ENCODE measurements around the gene NOSIP. TPM values are rescaled to one million over a fixed set of nuclear protein-coding genes. Genes with fewer than 3 reads are reported as not detected.
A peak's percentile ranks its signal among the peaks of the same experiment; 100 is the strongest.

NOSIP gene
- total RNA-seq, 1 donor from 2014 or later = 62.0 TPM

DNA sequence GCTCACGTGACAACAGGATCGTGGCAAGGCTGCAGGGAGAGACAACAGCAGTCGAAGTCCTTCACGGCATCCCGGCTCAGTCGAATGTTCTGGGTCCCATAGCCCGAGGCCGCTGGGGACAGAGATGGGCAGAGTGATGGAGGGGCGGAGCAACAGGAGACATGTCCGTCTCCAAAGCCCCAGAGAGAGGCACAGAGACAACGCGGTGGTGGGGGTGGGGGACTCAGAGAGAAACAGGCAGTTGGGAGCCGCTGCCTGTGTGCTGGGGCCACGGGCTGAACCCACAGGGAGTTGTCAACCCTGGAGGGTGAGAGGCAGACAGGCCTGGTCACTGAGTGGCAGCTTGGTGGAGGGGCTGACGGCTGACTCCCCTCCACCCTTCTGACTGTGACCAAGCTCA lies 20.4 kb downstream of the NOSIP start:
- DNase-seq (ENCODE audit: extremely low spot score, unreplicated experiment) = no peak
- Mint-ChIP-seq H3K27ac (peak overlapping the region; percentile 39), H3K27me3 (no peaks in the 10 kb centered on the region), H3K4me3 (no peak overlapping the region), H3K9me3 (no peaks in the 10 kb centered on the region), H3K36me3 (peaks cover 5% of the 10 kb centered on the region), H3K4me1 (ENCODE audit: unreplicated experiment) (peaks cover 4% of the 10 kb centered on the region)
- TF ChIP-seq CTCF (conservative IDR thresholded peaks at IDR 0.05) = no peak

DNA sequence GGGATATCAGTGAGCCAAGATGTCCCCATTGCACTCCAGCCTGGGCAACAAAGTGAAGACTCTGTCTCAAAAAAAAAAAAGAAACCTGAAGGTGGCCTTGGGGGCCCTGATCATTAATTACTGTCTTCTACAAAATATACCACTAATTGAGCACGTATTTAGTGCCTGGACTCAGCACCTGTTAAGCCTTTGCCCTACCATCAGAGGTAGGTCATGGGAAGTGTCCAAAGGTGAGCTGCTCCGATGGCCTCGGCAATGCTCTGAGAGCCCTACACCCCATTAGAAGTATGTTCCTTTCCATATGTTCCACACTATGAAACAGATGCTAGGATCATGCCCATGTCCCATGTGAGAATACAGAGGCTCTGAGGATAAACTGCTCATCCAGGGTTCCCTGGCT lies 20.9 kb downstream of the NOSIP start:
- Mint-ChIP-seq H3K4me1 (ENCODE audit: unreplicated experiment) (peaks cover 4% of the 10 kb centered on the region), H3K27ac (no peak overlapping the region), H3K9me3 (no peaks in the 10 kb centered on the region), H3K36me3 (peaks cover 8% of the 10 kb centered on the region), H3K27me3 (no peaks in the 10 kb centered on the region), H3K4me3 (no peak overlapping the region)
- DNase-seq (ENCODE audit: extremely low spot score, unreplicated experiment) = no peak
- TF ChIP-seq CTCF (conservative IDR thresholded peaks at IDR 0.05) = no peak

DNA sequence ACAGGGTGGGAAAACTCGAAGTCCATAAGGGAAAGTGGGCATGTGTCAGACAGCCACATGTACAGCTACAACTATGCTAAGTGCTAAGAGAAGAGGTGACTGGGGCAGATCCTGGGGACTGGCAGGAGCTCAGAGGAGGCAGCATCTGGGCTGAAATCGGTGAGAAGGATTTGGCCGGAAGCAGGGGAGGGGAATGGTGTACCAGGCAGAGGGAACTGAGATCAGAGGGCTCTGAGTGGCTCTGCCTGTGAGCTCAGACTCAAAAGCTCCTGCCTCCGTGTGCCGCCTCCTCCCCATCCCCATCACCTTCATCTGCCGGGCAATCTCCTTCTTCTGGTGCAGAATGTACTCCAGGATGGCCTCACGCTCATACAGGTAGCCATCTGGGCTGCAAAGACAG lies 21.8 kb downstream of the NOSIP start:
- DNase-seq (ENCODE audit: extremely low spot score, unreplicated experiment) = no peak
- H3K9me3 Mint-ChIP-seq = no peaks in the 10 kb centered on the region
- no peak overlapping the region for H3K4me3 Mint-ChIP-seq
- H3K36me3 Mint-ChIP-seq = peaks cover 8% of the 10 kb centered on the region
- no peaks in the 10 kb centered on the region for H3K4me1 Mint-ChIP-seq (ENCODE audit: unreplicated experiment)
- H3K27ac Mint-ChIP-seq = no peak overlapping the region
- no peaks in the 10 kb centered on the region for H3K27me3 Mint-ChIP-seq
- TF ChIP-seq CTCF (conservative IDR thresholded peaks at IDR 0.05) = no peak

- Mint-ChIP-seq H3K27me3 (no peaks in the 10 kb centered on the region), H3K4me1 (ENCODE audit: unreplicated experiment) (no peaks in the 10 kb centered on the region), H3K27ac (no peak overlapping the region), H3K9me3 (no peaks in the 10 kb centered on the region), H3K36me3 (peaks cover 10% of the 10 kb centered on the region), H3K4me3 (no peak overlapping the region)
- TF ChIP-seq CTCF (conservative IDR thresholded peaks at IDR 0.05) = no peak
- no peak for DNase-seq (ENCODE audit: extremely low spot score, unreplicated experiment)
These were observed 22.6 kb downstream of the NOSIP start for GRCh38 chr19:49557641-49558325.

DNA sequence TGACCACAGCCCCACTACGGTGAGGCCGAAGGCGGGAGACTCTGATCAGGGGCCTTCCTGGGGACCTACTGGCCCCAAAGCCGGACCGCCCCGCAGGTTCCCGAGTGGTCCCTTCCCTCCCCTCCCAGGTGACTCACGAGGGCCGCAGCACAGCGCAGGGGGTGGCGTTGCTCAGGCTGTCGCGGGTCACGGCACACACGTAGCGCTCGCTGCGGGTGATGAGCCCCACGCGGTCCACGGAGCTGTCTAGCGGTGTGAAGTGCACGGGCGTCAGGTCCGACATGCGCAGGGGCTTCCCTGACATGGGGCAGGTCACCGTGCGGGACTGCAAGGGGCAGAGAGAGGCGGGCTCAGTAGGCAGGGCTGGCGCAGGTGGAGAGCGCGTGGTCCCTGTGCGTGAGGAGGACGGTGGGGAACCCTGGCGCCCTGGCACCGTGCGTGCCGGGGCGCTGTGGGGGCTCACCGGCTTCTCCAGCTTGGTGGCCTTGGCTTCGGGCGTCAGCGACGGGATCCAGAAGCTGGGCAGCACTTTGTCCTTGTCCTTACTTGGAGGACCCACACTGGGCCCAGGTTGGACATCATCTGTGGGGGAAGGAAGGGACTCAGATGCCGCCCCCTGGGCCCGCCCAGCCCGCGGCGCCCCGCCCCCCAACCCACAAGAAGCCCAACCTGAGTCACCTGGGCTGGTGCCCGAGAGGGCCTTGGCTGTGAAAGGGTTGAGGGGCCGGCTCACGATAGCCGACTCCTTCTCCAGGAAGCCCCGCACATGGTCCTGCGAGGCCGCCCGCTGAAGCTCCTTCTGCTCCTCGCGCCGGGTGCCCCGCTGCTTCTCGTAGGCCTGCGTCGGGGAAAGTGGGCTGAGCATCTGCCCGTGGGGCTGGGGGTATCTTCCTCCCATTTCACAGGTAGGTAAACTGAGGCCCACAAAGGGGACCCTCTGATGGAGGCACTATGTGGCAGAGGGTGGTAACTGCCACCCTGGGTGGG lies 23.7 kb downstream of the NOSIP start:
- no peak overlapping the region for H3K27ac Mint-ChIP-seq
- no peaks in the 10 kb centered on the region for H3K9me3 Mint-ChIP-seq
- peaks cover 10% of the 10 kb centered on the region for H3K36me3 Mint-ChIP-seq
- no peak for TF ChIP-seq CTCF (conservative IDR thresholded peaks at IDR 0.05)
- no peak overlapping the region for H3K4me3 Mint-ChIP-seq
- no peaks in the 10 kb centered on the region for H3K27me3 Mint-ChIP-seq
- no peak for DNase-seq (ENCODE audit: extremely low spot score, unreplicated experiment)
- no peaks in the 10 kb centered on the region for H3K4me1 Mint-ChIP-seq (ENCODE audit: unreplicated experiment)
